ENCODE data around the gene SRP54.

DNA sequence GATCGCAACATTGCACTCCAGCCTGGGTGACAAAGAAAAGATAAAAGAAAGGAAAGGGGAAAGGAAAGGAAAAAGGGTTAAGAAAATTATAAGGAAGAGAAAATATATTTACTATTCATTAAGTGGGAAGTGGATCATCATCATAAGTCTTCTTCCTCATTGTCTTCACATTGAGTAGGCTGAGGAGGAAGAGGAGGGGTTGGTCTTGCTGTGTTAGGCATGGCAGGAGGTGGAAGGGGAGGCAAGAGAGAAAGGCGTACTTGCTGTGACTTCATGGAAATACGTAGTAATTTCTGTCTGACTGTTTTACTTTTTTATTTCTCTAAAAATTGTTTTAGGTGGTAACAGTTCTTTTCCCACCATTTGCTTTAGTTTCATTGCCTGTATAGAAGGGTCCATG, 89.4 kb downstream of the SRP54 start:
- TF ChIP-seq POLR2A (IDR thresholded peaks at IDR 0.05; ENCODE audit: low read depth, low read length): no peak
- TF ChIP-seq TAF1 (IDR thresholded peaks at IDR 0.05; ENCODE audit: borderline replicate concordance, low read depth, low read length): no peak
- TF ChIP-seq POLR2AphosphoS5 (IDR thresholded peaks at IDR 0.05; ENCODE audit: low read depth, low read length): no peak

All from GM12892 (cell line).